Measurements from ENCODE around the gene RTEL1.

- no peak for TF ChIP-seq POLR2A (IDR thresholded peaks at IDR 0.05; ENCODE audit: low read length)
- TF ChIP-seq GATA1 (IDR thresholded peaks at IDR 0.05; ENCODE audit: low read depth, low read length), result no peak
These were observed 48.0 kb downstream of the RTEL1 start for GRCh38 chr20:63706027-63706695.

Measured in erythroblast (primary cell).